IgD-negative memory B cell (primary cell): Measurements from ENCODE around the gene CHST15. TPM values are rescaled to one million over a fixed set of nuclear protein-coding genes. Genes with fewer than 3 reads are reported as not detected.
A peak's percentile ranks its signal among the peaks of the same experiment; 100 is the strongest.

Source experiments
- H3K27ac Mint-ChIP-seq, 3 donors: one replicate each; pipeline ENCODE4 v1.8.0; 2020 to 2022; ENCODE audit warnings: mild to moderate bottlenecking in 3 of 3, mixed read lengths in 3 of 3, moderate library complexity in 1 of 3
- H3K27me3 Mint-ChIP-seq: one replicate; pipeline ENCODE4 v1.8.0; 2021; ENCODE audit warnings: mixed read lengths
- H3K36me3 Mint-ChIP-seq: one replicate; pipeline ENCODE4 v1.8.0; 2020; ENCODE audit warnings: mild to moderate bottlenecking, mixed read lengths
- H3K4me1 Mint-ChIP-seq, 3 donors: one replicate each; pipeline ENCODE4 v1.8.0; 2020 to 2022; ENCODE audit warnings: mixed read lengths in 3 of 3, mild to moderate bottlenecking in 1 of 3
- H3K4me3 Mint-ChIP-seq, 4 donors: one replicate each; pipeline ENCODE4 v1.8.0; 2020 to 2022; ENCODE audit warnings: mild to moderate bottlenecking in 4 of 4, mixed read lengths in 4 of 4, moderate library complexity in 3 of 4
- H3K9me3 Mint-ChIP-seq, 3 donors: one replicate each; pipeline ENCODE4 v1.8.0; 2020 to 2021; ENCODE audit warnings: mixed read lengths in 3 of 3, mild to moderate bottlenecking in 1 of 3
- polyA plus RNA-seq: library from polyadenylated mRNA; unstranded; fragments of 300-500 nt; fragmentation: Illumina TruSeq; gene quantifications from one replicate; pipeline ENCODE4 v1.2.3, GENCODE V29; 2021

The CHST15 gene
- polyA plus RNA-seq, 1 donor from 2014 or later = 15.4 TPM

GRCh38 chr10:124049484-124049883, 43.9 kb downstream of the CHST15 start:
- peak overlapping the region in 1 of 3 donors; percentile 0 for H3K27ac Mint-ChIP-seq
- H3K9me3 Mint-ChIP-seq = no peaks in the 10 kb centered on the region
- H3K27me3 Mint-ChIP-seq = no peaks in the 10 kb centered on the region
- peaks cover 20 to 34% (median 25%) of the 10 kb centered on the region in 3 donors for H3K4me1 Mint-ChIP-seq
- H3K36me3 Mint-ChIP-seq = peaks cover 12% of the 10 kb centered on the region
- H3K4me3 Mint-ChIP-seq = no peak overlapping the region

GRCh38 chr10:124048371-124049290, 44.8 kb downstream of the CHST15 start:
- no peak overlapping the region for H3K27ac Mint-ChIP-seq
- H3K36me3 Mint-ChIP-seq = peaks cover 13% of the 10 kb centered on the region
- H3K27me3 Mint-ChIP-seq = no peaks in the 10 kb centered on the region
- H3K4me1 Mint-ChIP-seq = peaks cover 16 to 35% (median 27%) of the 10 kb centered on the region in 3 donors
- H3K4me3 Mint-ChIP-seq = no peak overlapping the region
- H3K9me3 Mint-ChIP-seq = no peaks in the 10 kb centered on the region

GRCh38 chr10:124047427-124048152, 45.8 kb downstream of the CHST15 start:
- Mint-ChIP-seq H3K4me3 (no peak overlapping the region), H3K36me3 (peaks cover 12% of the 10 kb centered on the region), H3K9me3 (no peaks in the 10 kb centered on the region), H3K27me3 (no peaks in the 10 kb centered on the region), H3K27ac (no peak overlapping the region), H3K4me1 (peaks cover 26 to 42% (median 36%) of the 10 kb centered on the region in 3 donors)

- H3K36me3 Mint-ChIP-seq = peaks cover 12% of the 10 kb centered on the region
- H3K4me3 Mint-ChIP-seq = peak overlapping the region in 2 of 4 donors; percentile 23 to 65
- peak overlapping the region; percentile 4 to 19 (median 5) for H3K27ac Mint-ChIP-seq
- no peaks in the 10 kb centered on the region for H3K9me3 Mint-ChIP-seq
- no peaks in the 10 kb centered on the region for H3K27me3 Mint-ChIP-seq
- peaks cover 32 to 48% (median 37%) of the 10 kb centered on the region in 3 donors for H3K4me1 Mint-ChIP-seq
Observed at GRCh38 chr10:124045801-124046355, 47.5 kb downstream of the CHST15 start.

GRCh38 chr10:124045276-124045675, 48.1 kb downstream of the CHST15 start:
- no peaks in the 10 kb centered on the region for H3K27me3 Mint-ChIP-seq
- H3K4me1 Mint-ChIP-seq = peaks cover 32 to 44% (median 32%) of the 10 kb centered on the region in 3 donors
- H3K27ac Mint-ChIP-seq = peak overlapping the region in 2 of 3 donors; percentile 19 to 90
- peak overlapping the region in 2 of 4 donors; percentile 23 to 31 for H3K4me3 Mint-ChIP-seq
- H3K9me3 Mint-ChIP-seq = no peaks in the 10 kb centered on the region
- H3K36me3 Mint-ChIP-seq = peaks cover 12% of the 10 kb centered on the region

GRCh38 chr10:124044143-124044862, 49.1 kb downstream of the CHST15 start:
- no peaks in the 10 kb centered on the region for H3K27me3 Mint-ChIP-seq
- H3K4me3 Mint-ChIP-seq = peak overlapping the region in 2 of 4 donors; percentile 38 to 60
- H3K27ac Mint-ChIP-seq = peak overlapping the region; percentile 26 to 90 (median 46)
- H3K4me1 Mint-ChIP-seq = peaks cover 32 to 41% (median 37%) of the 10 kb centered on the region in 3 donors
- peaks cover 18% of the 10 kb centered on the region for H3K36me3 Mint-ChIP-seq
- H3K9me3 Mint-ChIP-seq = no peaks in the 10 kb centered on the region

- Mint-ChIP-seq H3K27ac (peak overlapping the region; percentile 26 to 83 (median 53)), H3K4me1 (peaks cover 32 to 40% (median 39%) of the 10 kb centered on the region in 3 donors), H3K4me3 (peak overlapping the region in 2 of 4 donors; percentile 58 to 64), H3K27me3 (no peaks in the 10 kb centered on the region), H3K9me3 (no peaks in the 10 kb centered on the region), H3K36me3 (peaks cover 23% of the 10 kb centered on the region)
Observed at GRCh38 chr10:124043310-124044142, 49.9 kb downstream of the CHST15 start.

GRCh38 chr10:124042656-124043309, 50.6 kb downstream of the CHST15 start:
- H3K4me3 Mint-ChIP-seq = peak overlapping the region in 2 of 4 donors; percentile 58 to 64
- no peaks in the 10 kb centered on the region for H3K9me3 Mint-ChIP-seq
- peaks cover 25% of the 10 kb centered on the region for H3K36me3 Mint-ChIP-seq
- peak overlapping the region; percentile 26 to 83 (median 53) for H3K27ac Mint-ChIP-seq
- no peaks in the 10 kb centered on the region for H3K27me3 Mint-ChIP-seq
- peaks cover 29 to 40% (median 39%) of the 10 kb centered on the region in 3 donors for H3K4me1 Mint-ChIP-seq

GRCh38 chr10:124041675-124042445, 51.5 kb downstream of the CHST15 start:
- peak overlapping the region in 2 of 3 donors; percentile 20 to 53 for H3K27ac Mint-ChIP-seq
- H3K4me3 Mint-ChIP-seq = no peak overlapping the region
- no peaks in the 10 kb centered on the region for H3K9me3 Mint-ChIP-seq
- H3K27me3 Mint-ChIP-seq = no peaks in the 10 kb centered on the region
- H3K36me3 Mint-ChIP-seq = peaks cover 25% of the 10 kb centered on the region
- H3K4me1 Mint-ChIP-seq = peaks cover 28 to 40% (median 40%) of the 10 kb centered on the region in 3 donors

GRCh38 chr10:124040451-124041188, 52.8 kb downstream of the CHST15 start:
- no peaks in the 10 kb centered on the region for H3K9me3 Mint-ChIP-seq
- H3K4me1 Mint-ChIP-seq = peaks cover 32 to 42% (median 39%) of the 10 kb centered on the region in 3 donors
- peaks cover 17% of the 10 kb centered on the region for H3K36me3 Mint-ChIP-seq

GRCh38 chr10:124039483-124040013, 53.9 kb downstream of the CHST15 start:
- no peaks in the 10 kb centered on the region for H3K9me3 Mint-ChIP-seq
- H3K4me1 Mint-ChIP-seq = peaks cover 28 to 37% (median 36%) of the 10 kb centered on the region in 3 donors
- H3K4me3 Mint-ChIP-seq = peak overlapping the region in 1 of 4 donors; percentile 22
- H3K27ac Mint-ChIP-seq = peak overlapping the region in 1 of 3 donors; percentile 44
- H3K27me3 Mint-ChIP-seq = no peaks in the 10 kb centered on the region
- H3K36me3 Mint-ChIP-seq = peaks cover 14% of the 10 kb centered on the region

More at GRCh38 chr10:124040451-124041188, 52.8 kb downstream of the CHST15 start:
- Mint-ChIP-seq H3K27me3 (no peaks in the 10 kb centered on the region), H3K27ac (no peak overlapping the region), H3K4me3 (no peak overlapping the region)

GRCh38 chr10:124037784-124038183, 55.6 kb downstream of the CHST15 start:
- Mint-ChIP-seq H3K27me3 (no peaks in the 10 kb centered on the region), H3K27ac (peak overlapping the region in 1 of 3 donors; percentile 64), H3K4me1 (peaks cover 18 to 24% (median 24%) of the 10 kb centered on the region in 3 donors), H3K9me3 (no peaks in the 10 kb centered on the region), H3K36me3 (peaks cover 14% of the 10 kb centered on the region), H3K4me3 (no peak overlapping the region)
